GM21367 (cell line): Measurements from ENCODE around the gene ELL3.
"Not testable (repeated sequence)": the region's sequence is repeated elsewhere in the genome, so short reads cannot be mapped to it uniquely, and the experiment has no call there.

Source experiments
- ATAC-seq: cut with Tn5 transposase; IDR thresholded peaks from one replicate; pipeline ENCODE4 v1.9.1; 2021; ENCODE audit not compliant: unreplicated experiment

The ELL3 gene

DNA sequence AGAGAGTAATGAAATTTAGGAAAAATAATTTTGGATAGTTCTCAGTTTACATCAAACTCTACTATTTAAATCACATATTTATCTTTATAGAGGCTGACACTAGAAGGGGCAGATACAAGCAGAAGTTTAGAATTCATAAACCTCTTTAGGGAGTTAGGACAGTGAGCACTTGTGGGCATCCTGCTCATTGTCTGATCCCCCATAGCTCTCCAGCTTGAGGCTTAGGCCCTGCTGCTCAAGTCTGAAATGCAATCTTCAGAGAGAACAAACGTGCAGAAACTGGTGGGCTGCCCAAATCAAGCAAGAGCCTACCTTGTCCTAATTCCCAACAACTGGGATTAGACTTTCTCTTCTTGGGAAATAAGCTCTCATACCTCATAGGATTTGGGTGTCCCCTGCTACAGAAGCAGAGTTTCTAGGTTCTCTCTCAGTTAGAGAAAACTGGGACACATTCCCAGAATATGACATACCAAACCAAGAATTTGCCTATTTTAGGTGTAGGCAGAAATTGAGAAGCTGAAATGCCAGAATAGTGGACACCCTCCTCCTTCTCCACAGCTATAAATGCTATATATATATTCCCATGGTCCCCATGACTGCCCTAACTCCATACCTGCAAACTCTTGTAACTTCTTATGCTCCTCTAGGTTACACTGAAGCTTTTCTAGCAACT lies 48.6 kb downstream of the ELL3 start:
- not testable (repeated sequence) for ATAC-seq

DNA sequence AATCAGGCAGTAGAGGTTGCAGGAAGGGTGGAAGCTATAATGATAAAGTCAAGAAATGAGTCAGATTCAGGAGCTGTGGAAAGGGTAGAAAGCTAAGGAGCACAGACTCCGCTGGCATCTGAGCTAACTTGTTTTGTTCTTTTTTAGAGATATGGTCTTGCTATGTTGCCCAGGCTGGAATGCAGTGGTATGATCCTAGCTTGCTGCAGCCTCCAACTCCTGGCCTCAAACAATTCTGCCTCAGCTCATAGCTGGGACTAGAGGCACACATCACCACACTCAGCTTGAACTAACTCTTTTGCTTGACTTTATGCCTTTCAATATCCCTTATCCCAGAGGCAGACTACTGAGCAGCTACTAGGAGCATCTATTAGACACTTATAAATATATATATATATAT lies 50.5 kb downstream of the ELL3 start:
- ATAC-seq: not testable (repeated sequence)

DNA sequence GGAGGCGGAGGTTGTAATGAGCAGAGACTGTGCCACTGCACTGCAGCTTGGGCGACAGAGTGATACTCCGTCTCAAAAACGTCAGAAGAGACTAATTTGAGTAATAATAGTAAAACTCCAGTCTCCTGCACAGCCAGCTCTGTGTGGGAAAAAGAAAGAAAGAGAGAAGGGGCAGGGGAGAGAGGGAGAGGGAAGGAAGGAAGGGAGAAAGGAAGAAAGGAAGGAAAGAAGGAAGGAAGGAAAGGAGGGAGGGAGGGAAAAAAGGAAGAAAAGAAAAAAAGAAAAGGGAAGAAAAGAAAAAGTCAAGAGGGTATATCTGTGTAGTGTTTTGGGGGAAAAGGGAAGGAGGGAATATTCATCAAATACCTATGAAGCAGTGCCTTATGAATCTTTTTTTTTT lies 53.6 kb downstream of the ELL3 start:
- no peak for ATAC-seq
